HG03378 (cell line): ENCODE results near the gene LIME1.

Source experiments
- ATAC-seq: cut with Tn5 transposase; IDR thresholded peaks from one replicate; pipeline ENCODE4 v1.9.1; 2021; ENCODE audit warnings: mild to moderate bottlenecking, moderate library complexity; ENCODE audit not compliant: unreplicated experiment

Gene LIME1

DNA sequence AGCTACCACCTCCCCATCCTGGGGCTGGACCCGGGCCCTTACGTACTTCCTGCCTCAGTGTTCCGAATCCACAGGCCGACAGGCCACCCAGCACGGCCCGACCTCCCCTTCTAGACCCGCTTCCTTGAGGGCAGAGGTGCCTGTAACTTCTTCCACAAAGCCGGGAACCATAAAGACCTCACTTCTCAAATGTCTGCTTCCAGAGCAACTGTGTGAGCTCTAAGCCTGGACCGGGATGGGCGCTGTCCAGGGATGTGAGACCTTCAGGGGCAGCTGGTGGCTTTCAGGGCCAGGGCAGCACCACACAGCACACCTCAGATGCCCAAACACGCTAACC is 12.4 kb downstream of the LIME1 start:
- ATAC-seq, result no peak

DNA sequence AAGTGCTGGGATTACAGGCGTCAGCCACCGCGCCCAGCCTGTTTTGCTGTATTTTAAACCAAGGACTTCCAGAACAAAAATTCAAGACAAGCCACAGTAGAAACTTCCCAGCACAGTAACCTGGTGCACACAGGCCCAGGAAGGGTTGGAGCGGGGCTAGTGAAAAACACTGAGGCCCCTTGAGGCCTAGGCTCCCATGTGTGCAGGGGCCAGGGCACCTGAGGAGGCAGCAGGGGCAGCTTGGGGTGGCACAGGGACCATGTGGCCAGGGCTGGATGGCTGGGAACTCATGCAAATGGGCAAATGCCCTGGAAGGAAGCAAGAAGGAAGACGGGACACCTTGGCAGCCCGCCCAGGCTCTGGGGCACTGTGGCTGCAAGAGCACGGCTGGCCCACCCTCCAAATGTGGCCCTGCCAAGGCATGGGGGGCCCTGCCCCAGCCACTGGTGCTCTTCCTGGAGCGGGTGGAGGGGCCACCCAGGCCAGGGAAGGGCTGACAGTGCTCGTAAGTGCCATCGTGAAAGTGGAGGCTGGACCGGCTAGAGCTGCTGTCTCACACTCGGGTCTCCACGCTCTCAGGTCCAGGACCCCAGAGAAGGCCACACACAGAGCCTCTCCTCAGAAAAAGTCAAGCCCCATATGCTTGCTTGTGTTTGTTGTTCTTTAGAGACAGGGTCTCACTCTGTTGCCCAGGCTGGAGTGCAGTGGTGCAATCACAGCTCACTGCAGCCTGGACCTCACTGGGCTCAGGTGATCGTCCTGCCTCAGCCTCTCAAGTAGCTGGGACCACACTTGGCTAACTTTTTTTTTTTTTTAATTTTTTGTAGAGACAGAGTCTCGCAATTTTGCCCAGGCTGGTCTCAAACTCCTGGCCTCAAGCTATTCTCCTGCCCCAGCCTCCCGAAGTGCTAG is 13.4 kb downstream of the LIME1 start:
- no peak for ATAC-seq

DNA sequence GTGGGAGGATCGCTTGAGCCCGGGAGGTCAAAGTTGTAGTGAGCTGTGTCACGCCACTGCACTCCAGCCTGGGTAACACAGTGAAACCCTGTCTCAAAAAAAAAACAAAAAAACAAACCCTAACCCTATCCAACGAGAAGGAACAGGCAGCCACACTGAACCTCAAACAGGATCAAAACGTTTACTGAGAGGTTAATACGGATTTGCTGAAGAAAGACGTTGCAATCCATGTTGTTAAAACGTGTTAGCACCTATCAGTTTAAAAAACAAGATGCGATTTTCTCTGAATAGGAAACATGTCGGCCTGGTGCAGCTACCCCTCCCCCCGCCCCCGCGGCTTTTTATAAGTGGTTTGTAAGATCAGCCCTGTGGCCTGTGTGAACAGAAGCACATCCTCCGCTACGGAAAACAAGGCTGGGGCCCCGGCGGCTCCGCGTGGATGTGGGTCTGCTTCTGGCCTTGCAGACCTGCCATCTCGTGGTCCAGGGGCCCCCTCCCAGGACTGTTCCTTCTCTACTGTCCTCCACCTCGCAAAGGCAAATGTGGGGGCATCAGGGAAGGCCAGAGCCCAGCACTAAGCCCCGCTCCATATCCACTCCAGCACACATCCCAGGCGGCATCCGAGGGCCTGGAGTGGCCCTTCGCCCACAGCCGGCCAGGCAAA is 14.5 kb downstream of the LIME1 start:
- no peak for ATAC-seq

DNA sequence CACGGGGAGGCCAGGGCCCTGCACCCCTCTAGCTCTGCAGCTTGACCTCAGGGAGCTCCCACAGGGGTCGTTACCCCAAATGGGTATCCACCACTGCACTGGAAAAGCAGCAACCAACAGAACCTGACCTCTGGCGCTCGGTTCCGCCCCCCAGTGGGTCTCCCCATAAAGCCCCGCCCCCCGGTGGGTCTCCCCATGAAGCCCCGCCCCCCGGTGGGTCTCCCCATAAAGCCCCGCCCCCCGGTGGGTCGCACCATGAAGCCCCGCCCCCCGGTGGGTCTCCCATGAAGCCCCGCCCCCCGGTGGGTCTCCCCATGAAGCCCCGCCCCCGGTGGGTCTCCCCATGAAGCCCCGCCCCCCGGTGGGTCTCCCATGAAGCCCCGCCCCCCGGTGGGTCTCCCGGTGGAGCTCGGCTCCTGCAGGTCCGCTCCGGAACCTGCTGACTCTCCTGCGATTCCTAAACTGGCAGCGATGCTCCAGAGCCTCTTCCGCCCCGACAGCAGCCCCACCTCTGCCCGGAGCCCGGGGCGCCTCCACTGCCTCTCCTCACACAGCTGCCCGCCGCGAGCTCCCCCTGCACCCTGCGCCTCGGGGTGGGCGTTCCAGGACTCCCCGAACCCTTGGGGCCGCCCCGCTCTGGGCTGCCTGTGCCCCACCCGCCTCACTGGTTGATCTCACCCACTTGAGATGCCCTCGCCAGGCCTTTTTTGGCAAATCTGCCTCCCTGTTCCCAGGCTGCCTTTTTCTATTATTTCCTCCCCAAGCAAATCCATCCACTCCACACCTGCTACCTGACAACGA is 15.2 kb downstream of the LIME1 start:
- ATAC-seq, result no peak

DNA sequence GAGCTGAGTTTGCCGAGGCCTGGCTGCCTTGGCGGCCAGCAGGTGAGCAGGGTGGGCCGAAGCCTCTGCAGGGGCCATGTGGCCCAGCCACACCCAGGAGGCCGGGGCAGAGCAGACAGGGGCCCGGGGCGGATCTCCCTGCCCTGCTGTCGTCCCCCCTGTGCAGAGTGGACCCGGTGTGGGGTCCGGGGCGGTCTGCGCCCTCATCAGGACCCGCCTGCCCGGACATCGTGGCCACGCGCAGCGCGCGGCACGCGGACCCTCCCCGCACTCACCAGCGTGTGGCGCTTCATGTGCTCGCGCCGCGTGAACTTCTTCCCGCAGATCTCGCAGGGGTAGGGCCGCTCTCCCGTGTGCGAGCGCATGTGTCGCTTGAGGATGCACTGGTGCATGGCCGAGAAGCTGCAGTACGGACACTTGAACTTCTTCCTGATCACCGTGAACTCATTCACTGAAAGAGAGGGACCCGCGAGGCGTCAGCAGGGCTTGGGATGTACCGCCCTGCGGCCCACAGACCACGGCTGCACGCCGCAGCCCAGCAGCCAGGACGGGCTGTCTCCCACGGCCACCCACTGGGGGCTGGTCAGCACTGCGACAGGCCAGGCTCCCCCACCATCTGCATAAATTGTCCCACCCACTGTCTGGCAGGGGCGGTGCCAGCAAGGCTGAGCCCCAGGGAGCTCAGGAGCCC is 16.1 kb downstream of the LIME1 start:
- ATAC-seq, result no peak

DNA sequence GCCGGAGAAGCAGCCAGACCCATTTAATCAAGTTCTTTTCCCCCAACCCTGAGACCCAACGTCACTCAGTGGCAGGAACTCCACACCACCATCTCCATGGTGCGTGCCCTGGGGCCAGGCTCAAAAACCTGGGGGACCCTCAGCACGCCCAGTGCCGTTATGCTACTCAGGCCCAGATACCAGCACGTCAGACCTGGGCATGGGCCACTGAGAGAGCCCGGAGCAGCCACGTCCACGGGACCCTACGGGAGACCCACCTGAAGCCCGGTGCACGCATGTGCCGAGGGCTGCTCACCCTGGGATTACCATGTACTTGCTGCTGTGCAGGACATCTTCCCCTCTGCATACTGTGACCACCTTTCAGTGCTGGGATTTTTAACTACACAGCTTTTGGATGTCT is 16.9 kb downstream of the LIME1 start:
- ATAC-seq, result no peak

DNA sequence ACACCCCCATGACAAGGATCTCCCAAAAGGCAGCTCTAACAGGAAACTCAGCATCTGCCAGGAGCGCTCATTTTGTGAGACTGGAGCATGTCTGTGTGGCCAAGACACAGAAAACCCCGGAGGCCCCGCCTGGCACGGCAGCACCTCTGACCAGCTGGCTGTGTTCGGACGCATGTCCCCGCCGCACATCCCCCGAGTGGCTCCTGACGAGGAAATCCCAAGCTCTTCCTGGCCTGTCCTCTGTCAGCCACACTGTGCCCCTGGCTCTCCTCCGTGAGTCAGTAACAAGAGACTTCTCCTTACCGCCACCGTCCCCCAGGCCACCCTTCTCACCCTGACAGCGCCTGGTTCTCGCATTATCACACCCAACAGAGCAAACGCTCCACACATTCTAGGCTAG is 17.5 kb downstream of the LIME1 start:
- no peak for ATAC-seq

DNA sequence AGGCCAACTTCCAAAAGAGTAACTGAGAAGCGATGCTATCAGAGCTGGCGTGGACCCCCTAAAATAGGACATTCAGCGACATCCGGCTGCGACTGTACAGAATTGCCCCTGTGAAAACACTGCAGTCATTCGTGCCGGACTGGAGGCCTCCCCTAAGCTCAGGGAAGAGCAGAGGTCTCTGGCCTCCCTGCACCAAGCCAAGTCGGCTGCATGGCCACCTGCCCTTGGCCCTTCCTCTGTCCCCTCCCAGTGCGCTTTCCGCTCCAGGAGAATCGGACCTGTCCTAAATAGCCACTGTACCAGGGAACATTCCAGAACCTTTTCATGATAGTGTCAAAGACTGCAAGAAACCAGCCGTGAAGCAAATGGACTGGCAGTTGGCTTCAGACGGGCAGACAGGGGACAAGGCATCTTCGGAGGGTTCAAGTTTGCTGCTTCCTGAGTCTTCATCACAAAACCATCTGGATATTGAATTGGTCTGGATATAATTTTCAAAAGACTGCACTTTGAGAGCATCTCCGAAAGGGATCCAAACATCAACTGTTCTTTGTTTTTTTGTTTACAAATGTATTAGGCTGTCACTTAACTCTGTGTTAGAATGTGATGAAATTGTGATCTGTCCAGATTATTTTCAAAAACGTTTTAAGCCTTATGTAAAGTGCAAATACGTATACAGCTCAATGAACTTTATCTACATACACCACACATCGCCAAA is 19.6 kb downstream of the LIME1 start:
- no peak for ATAC-seq

DNA sequence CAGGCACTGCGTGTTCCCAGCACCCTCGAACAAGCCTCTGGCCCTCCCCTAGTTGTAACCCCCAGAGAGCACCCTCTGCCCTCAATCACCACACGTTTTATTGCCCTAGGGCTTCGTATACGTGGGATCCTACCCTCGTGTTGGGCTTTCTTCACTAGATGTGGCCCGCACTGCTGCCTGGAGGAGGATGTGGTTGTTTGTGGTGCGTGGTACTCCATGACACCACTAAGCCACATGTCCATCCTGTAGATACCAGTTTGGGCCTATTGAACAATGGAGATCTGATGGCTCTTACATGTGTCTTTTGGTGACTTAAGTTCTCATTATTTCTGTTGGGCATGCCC is 20.2 kb downstream of the LIME1 start:
- ATAC-seq, result no peak

DNA sequence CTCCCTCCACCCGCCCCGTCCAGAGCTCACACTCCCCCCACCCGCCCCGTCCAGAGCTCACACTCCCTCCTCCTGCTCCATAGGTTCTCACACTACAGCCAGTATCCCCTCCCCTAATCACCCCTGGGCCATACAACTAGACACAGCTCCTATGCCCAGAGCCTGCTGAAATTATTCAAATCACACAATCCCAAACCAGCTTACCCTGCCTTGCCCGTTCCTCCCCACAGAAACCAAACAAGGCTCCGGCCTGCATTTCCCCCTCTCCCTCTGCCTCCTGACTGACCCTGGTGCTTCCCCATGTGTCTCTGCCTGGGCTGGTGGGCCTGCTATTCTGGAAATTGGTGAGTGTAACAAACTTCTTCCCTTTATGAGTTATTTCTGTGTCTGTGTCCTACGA is 21.7 kb downstream of the LIME1 start:
- ATAC-seq, result no peak

DNA sequence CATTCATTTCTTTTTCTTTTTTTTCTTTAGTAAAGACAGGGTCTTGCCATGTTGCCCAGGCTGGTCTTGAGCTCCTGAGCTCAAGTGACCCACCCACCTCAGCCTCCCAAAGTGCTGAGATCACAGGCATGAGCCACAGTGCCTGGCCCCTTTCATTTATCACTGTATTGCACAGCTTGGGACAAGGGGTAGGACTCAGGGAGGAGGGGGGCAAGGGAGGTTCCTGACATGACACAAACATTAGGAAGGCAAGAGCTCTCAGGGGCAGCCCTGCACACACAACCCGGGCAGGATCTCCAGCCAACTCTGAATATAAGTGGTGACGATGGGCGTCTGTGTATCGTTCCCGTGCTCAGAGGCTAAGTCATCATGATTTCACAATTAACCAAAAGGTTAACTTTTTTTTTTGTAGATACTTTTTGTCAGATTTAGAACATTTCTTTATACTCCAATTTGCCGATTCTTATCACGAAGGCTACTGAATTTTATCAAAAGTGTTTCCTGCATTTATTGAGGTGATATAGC is 23.0 kb downstream of the LIME1 start:
- ATAC-seq, result no peak

DNA sequence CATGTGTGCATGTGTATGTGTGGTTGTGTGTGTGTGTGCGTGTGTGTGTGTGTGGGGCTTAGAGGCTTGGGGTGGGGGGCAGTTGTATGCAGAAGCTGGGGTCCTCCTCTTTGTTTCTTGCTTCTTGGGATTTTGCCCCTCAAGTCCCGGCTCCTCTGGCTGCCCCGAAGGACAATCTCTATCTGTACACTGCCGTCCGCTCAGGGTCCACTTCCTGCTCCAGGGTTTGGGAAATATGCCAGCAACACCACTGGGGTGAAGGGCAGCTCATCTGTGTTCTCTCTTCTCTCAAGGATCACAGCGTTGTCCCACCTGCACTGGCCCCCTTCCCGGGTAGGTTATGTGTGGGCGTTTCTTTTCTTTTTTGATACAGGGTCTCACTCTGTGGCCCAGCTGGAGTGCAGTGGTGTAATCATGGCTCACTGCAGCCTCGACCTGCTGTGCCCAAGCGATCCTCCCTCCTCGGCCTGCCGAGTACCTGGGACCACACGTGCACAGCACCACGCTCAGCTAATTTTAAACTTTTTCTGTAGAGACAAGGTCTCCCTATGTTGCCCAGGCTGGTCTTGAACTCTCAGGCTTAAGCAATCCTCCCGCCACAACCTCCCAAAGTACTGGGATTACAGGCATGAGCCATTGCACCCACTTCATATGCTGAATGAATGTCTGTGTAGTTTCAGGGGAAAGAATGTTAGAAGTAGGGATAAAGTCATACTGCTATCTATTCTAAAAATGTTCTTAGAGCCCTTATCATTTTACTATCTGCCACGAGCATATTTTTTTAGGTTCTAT is 28.8 kb downstream of the LIME1 start:
- ATAC-seq, result no peak

DNA sequence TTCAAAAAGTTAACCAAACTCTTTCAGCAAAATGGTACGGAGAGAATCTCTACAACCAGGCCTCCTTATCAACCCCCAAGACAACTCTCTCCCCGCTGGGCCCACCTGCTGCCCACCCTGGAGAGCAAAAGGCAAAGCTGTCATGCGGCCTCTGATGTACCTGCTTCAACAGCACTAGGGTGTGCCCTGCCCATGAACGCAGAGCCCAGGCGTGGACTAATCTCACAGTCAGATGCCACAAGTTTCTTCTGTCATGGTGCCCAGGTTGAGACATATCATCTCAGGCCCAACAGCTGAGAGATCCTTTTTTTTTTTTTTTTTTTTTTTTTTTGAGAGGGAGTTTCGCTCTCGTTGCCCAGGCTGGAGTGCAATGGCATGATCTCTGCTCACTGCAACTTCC is 29.4 kb downstream of the LIME1 start:
- ATAC-seq, result no peak

DNA sequence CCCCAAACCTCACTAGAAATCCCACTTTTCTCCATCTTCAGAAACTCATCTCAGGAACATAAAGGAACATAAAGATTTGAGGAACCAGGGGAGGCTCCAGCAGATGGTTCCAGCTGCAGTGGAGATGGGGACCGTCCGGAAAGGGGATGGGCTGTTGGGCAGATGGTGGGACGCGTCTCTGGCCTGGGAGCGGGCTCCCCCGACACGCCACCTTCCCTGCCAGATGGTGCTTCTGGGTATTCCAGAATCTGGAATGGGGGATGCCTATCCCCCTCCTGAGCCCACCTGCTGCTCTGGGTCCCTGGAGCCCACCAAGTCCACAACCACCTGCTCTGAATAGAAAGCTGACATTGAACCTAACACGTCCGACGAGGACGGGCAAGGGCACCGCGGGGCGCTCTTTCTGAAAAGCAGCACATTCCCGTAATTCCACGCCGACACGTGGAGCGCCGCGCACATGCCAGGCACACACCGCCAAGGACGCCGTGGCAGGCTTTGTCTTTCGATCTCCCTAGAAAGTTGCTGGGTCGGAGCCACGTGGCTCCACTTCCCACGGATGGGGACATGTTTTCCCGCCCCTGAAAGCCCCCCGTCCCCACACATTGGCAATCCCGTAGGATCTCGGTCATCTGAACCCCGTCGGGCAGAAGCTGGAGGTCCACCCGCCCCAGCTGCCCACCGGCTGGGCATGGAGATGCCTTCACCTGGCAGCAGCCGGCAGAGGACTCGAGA is 30.4 kb downstream of the LIME1 start:
- ATAC-seq, result no peak

DNA sequence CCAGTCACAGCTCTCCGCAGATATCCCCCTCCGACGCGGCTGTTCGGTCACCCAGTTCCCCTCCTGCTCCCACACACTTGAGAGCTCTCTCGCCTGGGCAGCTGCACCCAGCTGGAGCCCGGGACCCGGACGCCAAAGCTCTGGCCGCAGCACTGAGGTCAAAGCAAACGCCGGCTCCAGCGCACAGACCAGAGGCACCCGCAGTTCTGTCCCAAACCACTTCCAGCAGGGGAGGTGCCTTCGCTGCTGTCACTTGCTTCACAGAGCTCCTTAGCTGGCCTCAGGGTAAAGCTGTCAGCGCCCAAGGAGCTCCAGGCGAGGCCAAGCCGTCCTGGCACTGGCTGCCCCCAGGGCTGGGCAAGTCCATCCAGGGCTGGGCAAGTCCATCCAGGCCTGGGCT is 31.0 kb downstream of the LIME1 start:
- no peak for ATAC-seq

DNA sequence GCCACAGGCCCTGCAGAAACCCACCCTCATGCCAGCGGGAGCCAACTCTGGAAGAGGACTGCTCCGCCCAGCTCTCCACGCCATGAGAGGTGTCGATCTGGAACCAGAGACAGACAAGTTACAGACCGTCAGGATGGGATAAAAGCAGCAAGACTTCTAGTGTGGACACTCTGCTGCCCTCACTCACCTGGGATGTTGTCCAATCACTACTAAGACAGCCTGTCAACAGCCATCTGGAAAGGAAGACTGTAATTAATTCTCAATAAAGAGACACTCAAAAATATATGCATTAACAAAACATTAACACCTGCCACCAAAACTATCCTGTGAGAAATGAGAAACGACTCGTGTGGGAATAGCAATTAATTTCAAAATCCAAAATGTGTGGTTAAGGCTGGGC is 31.4 kb downstream of the LIME1 start:
- no peak for ATAC-seq

DNA sequence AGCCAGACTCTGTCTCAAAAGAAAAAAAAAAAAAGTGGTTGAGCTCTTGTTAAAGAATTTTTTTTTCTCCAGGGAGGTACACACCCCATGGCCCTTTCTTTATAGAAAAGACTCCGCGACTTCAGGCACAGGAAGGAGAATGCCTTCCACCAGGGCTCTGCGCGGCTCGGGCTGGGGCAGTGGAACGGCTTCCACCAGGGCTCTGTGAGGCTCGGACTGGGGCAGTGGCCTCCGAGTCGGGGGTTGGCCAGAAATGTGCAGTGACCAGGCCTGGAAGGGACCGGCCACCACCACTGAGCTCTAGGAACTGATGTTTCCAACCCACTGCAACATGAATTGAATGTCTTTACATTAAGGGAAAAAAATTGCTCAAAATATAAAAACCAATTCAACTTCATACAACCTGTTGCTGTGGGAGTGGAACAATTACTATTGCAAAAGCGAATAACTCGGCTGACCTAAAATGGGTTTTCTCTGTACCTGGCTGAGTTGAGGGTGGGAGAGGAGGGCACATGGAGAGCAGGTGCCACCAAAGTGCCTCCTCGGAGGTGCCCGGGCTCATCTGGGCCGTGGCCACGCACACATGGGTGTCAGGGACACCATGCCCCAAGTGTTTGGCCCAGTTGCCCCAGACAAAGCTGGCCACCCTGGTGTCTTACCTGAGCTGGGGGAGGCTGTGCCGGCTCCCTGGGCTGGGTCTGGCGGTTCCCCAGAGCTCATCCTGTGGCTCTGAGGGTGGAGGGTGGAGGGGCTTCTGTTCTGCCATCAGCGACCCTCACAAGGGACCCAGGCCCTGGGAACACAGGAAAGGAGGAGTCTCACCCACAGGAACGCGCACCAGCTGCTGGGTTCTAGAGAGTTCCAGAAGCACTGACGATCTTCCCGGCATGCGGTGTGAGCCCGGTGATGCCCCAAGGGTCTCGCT is 32.4 kb downstream of the LIME1 start:
- no peak for ATAC-seq
